Dendritic cell treated with granulocyte-macrophage colony-stimulating factor and Interleukin-4, amounts not matched to agents 40 ng/mL and 50 ng/mL, for 4 days (primary cell): ENCODE results near the gene TEPSIN.

Source experiments
- H3K27ac Mint-ChIP-seq: one replicate; pipeline ENCODE4 v1.8.0; 2022; ENCODE audit warnings: mild to moderate bottlenecking, mixed read lengths
- H3K27me3 Mint-ChIP-seq: one replicate; pipeline ENCODE4 v1.8.0; 2022; ENCODE audit warnings: mild to moderate bottlenecking, mixed read lengths
- H3K36me3 Mint-ChIP-seq: one replicate; pipeline ENCODE4 v1.8.0; 2022; ENCODE audit warnings: low read depth, mixed read lengths
- H3K4me1 Mint-ChIP-seq: one replicate; pipeline ENCODE4 v1.8.0; 2022; ENCODE audit warnings: low read depth, mixed read lengths
- H3K4me3 Mint-ChIP-seq: one replicate; pipeline ENCODE4 v1.8.0; 2022; ENCODE audit warnings: mild to moderate bottlenecking, moderate library complexity, mixed read lengths
- H3K9me3 Mint-ChIP-seq: one replicate; pipeline ENCODE4 v1.8.0; 2022; ENCODE audit warnings: mixed read lengths
- intact Hi-C: fragments of 100-400 bp; cut with micrococcal nuclease; formaldehyde crosslinking; loops from one replicate; pipeline ENCODE4 v1.15.0; 2022

TEPSIN gene, protein sequence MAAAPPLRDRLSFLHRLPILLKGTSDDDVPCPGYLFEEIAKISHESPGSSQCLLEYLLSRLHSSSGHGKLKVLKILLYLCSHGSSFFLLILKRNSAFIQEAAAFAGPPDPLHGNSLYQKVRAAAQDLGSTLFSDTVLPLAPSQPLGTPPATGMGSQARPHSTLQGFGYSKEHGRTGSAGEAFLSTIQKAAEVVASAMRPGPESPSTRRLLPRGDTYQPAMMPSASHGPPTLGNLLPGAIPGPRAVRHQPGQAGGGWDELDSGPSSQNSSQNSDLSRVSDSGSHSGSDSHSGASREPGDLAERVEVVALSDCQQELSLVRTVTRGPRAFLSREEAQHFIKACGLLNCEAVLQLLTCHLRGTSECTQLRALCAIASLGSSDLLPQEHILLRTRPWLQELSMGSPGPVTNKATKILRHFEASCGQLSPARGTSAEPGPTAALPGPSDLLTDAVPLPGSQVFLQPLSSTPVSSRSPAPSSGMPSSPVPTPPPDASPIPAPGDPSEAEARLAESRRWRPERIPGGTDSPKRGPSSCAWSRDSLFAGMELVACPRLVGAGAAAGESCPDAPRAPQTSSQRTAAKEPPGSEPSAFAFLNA

DNA sequence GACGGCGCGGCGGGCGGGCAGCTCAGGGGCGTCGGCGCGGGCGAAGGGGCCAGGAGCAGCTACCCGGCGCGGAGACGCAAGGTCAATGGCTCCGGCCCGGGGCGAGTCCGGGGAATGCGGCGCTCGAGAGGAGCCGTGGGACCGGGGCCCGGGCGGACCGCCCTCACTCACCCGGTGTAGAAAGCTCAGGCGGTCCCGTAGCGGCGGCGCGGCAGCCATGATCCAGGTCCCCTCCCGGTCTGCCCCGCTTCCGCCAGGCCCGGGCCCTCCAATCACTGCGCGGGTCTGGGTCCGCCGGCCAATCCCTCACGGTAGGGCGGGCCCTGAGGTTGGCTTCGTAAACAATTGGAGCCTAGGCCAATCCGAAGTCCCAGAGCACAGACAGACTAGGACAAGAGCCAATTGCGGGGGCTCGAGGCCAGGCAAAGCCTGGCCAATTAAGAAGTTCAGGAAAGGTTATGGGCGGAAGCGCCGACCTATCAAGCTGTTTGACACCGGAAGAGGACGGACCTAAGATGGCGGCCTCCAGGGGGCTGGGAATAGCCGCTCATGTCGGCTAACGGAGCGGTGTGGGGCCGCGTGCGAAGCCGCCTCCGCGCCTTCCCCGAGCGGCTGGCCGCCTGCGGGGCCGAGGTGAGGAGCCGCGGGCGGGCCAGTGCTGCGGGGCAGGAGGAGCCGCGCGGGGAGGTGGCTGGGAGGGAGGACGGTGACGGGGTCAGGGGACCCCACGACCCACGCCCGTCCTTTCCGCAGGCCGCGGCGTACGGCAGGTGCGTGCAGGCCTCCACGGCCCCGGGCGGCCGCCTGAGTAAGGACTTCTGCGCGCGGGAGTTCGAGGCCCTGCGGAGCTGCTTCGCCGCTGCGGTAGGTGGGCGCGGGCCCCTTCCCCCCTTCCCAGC is at the start of gene TEPSIN, which contains the start of gene NDUFAF8:
Gene TEPSIN, minus strand, starts transcription at position 241 of the 899 bp plus-strand sequence. Its CDS starts 22 bp downstream, at position 219.
Gene NDUFAF8, plus strand, starts transcription at position 504 of the 899 bp plus-strand sequence. Its CDS starts 46 bp downstream, at position 550.
- H3K27me3 Mint-ChIP-seq = no peaks in the 10 kb centered on the region
- H3K36me3 Mint-ChIP-seq = peaks cover 72% of the 10 kb centered on the region
- H3K4me1 Mint-ChIP-seq = peaks cover 62% of the 10 kb centered on the region
- H3K4me3 Mint-ChIP-seq = peak within 1 kb of the TSS; percentile 90
- H3K27ac Mint-ChIP-seq = peak within 1 kb of the TSS; percentile 81
- intact Hi-C loops = loop anchor here (2.0 kb wide), 2 partner anchors 16 to 90 kb away; partner anchors contain the start of gene CEP131
- no peaks in the 10 kb centered on the region for H3K9me3 Mint-ChIP-seq

DNA sequence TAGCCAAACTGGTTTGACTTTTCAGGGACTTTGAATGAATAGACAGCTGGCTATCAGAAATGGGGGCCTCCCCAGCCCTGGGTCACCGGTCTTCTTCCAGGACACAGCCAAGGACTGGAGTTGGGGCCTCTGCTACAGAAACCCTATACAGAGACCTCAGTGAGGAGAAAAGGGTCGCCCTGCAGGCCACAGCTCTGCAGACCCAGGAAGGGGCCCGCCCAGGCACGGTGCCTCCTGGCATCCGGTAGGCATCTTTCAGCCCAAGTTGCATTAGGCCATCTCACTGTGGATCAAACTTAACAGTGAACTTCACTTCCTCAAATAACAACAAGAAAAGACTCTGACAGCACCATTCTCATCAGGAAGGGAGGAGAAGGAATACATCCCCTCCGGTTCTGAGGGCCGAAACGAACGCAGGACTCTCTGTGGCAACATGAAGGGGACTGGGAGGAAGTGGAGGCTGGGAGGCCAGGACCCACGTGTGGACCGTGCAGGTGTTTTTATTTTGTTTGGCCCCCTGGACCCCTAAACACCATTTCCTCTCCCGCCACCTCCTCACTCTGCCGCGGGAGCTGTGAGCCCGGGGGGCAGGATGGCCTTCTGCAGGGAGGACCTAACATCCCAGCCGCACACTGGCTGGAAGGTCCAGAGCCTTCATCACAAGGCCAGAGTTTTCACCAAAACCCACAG is 49.0 kb upstream of the TEPSIN start:
- Mint-ChIP-seq H3K36me3 (peaks cover 68% of the 10 kb centered on the region), H3K4me3 (no peak overlapping the region), H3K9me3 (no peaks in the 10 kb centered on the region), H3K4me1 (peaks cover 75% of the 10 kb centered on the region), H3K27me3 (no peaks in the 10 kb centered on the region), H3K27ac (peak overlapping the region; percentile 94)
- intact Hi-C loops = no loop called here

DNA sequence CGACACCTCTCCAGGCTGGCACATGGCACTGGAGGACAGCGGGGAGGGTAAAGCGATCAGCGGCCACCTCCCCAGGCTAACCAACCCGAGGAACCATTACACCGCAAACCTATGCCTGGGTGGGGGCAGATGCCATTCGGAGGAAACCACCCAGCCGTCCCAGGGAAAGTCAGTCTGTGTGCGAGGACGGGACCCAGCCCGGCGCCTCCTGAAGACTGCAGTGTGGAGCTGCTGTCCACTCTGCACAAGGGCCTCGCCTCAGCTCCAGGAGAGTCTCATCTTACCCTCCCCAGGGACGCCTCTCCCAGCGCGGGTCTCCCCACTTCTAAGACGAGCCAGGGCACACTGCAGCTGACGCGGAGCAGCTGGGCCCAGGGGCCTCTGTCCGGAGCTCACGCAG is 48.3 kb upstream of the TEPSIN start:
- peak overlapping the region; percentile 30 for H3K4me3 Mint-ChIP-seq
- intact Hi-C loops = no loop called here
- H3K36me3 Mint-ChIP-seq = peaks cover 75% of the 10 kb centered on the region
- H3K4me1 Mint-ChIP-seq = peaks cover 68% of the 10 kb centered on the region
- no peaks in the 10 kb centered on the region for H3K27me3 Mint-ChIP-seq
- H3K9me3 Mint-ChIP-seq = no peaks in the 10 kb centered on the region
- peak overlapping the region; percentile 94 for H3K27ac Mint-ChIP-seq

DNA sequence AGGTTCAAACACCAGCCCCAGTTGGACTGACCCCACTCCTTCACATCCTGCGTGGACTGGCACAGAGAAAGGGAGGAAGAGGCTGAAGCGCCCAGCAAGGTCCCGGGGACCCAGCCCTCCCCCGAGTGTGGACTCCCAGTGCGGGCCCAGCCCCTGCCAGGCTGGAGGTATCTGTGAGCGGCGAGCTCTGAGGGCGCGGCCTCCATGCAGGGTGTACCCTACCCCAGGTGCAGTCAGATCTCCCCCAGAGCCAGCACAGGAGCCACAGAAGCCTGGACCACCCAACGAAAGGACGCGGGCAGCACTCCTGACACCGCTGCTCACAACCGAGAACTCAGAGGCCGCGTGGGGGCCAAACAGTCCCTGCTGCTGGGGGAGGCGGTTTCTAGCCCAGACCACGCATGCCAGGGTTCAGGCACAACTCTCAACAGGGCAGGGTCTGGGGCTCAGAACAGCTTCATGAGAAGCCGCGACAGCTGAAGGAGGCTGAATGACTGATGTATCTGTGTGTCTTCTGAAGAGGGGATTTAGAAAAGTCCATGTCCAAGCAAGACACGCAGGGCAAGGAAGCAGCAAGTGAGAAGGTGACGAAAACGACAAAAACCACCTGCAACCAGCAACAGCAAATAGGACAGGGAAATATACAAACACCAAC is 47.8 kb upstream of the TEPSIN start:
- Mint-ChIP-seq H3K4me3 (peak overlapping the region; percentile 64), H3K27ac (peak overlapping the region; percentile 94), H3K4me1 (peaks cover 65% of the 10 kb centered on the region), H3K9me3 (no peaks in the 10 kb centered on the region), H3K36me3 (peaks cover 81% of the 10 kb centered on the region), H3K27me3 (no peaks in the 10 kb centered on the region)
- intact Hi-C loops = no loop called here

DNA sequence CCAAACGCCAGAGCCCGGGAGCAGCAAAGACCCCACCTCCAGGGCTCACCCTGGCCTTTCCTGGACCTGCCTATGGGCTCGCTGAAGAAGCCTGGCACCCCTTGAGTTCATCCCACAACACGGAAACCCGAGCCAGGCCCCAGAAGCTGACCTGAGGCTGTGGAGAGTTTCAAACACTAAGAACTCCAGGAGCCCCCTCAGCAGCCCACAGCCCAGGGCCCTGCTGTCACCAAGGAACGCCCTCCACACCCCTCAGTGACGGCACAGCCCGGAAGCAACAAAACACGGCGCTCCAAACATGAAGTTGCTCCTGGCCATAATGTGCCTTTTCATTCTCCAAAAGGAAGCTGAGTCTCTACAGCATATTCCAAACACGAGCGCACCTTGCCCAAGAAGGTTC is 47.0 kb upstream of the TEPSIN start:
- no peaks in the 10 kb centered on the region for H3K9me3 Mint-ChIP-seq
- peaks cover 85% of the 10 kb centered on the region for H3K36me3 Mint-ChIP-seq
- no peaks in the 10 kb centered on the region for H3K27me3 Mint-ChIP-seq
- peak overlapping the region; percentile 94 for H3K27ac Mint-ChIP-seq
- peak overlapping the region; percentile 64 for H3K4me3 Mint-ChIP-seq
- H3K4me1 Mint-ChIP-seq = peaks cover 58% of the 10 kb centered on the region
- intact Hi-C loops = no loop called here

DNA sequence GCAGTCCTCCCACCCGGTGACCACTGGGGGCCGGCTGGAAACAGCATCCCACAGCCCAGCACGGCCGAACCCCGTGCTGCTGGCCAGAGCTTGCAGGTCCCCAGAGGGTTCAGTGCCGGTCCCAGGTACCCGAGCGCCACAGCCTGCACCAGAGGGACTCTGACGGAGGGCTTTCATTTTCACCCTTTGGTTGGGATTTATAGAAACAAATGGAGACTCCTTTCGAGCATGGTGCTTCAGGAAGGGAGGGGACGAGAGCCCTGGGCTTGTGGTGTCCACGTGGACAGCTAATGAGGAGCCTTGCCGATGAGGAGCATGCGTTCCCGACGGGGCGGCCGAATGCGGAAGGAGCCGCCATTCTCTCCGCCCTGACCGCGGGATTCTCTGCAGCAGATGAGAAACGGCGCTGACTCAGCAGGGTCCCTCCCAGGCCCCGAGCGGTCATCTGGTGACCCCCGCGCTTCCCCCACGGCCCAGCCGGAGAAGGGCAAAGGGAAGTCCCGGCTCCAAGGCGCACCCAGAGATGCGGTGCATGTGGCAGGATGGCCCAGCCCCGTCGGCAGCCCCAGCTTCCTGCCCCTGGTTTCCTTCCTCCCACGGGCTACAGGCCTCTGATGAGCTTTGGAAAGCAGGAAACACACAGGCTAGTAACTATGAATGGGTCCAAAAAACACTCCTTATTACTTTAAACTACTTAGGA is 46.5 kb upstream of the TEPSIN start:
- H3K4me1 Mint-ChIP-seq = peaks cover 52% of the 10 kb centered on the region
- intact Hi-C loops = no loop called here
- H3K27ac Mint-ChIP-seq = peak overlapping the region; percentile 94
- H3K4me3 Mint-ChIP-seq = peak overlapping the region; percentile 64
- H3K36me3 Mint-ChIP-seq = peaks cover 85% of the 10 kb centered on the region
- H3K27me3 Mint-ChIP-seq = no peaks in the 10 kb centered on the region
- no peaks in the 10 kb centered on the region for H3K9me3 Mint-ChIP-seq

DNA sequence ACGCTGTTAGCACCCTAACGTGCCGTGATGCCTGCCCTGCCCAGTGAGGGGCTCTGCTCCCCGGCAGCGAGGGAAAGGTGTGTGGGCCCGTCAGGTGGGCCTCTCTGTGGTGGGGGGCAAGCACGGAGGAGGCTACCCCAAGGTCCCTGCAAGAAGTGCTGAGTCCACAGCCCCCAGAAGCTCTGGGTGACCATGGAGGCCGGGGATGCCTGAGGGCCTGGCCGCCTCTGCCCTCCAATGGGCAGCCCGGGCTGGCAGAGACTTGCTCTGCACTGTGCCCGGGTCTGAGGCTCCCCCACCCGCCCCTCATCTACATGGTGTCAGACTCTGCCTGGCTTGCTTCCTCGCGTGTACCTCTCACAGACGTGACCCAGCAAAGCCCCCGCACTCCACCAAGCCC is 44.0 kb upstream of the TEPSIN start:
- peaks cover 87% of the 10 kb centered on the region for H3K36me3 Mint-ChIP-seq
- H3K4me3 Mint-ChIP-seq = no peak overlapping the region
- no peaks in the 10 kb centered on the region for H3K27me3 Mint-ChIP-seq
- intact Hi-C loops = no loop called here
- H3K4me1 Mint-ChIP-seq = peaks cover 35% of the 10 kb centered on the region
- no peak overlapping the region for H3K27ac Mint-ChIP-seq
- H3K9me3 Mint-ChIP-seq = no peaks in the 10 kb centered on the region

DNA sequence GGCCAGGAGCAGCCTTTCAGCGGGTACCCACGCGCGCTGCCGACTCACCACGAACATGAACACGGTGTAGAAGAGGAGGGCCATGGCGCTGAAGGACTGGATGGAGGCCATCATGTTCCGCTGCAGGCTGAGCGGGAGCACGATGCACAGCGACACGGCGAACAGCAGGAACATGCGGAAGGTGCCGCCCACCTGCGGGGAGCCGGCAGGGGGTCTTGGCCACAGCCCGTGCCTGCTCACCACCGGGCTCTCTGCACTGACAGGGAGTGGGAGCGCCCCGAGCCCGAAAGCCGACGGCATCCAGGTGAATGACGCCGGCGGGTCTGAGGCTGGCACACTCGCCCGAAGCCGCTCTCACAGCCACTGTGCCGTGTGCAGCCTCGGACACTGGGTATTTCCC is 43.3 kb upstream of the TEPSIN start:
- no peak overlapping the region for H3K4me3 Mint-ChIP-seq
- intact Hi-C loops = no loop called here
- no peaks in the 10 kb centered on the region for H3K9me3 Mint-ChIP-seq
- peaks cover 28% of the 10 kb centered on the region for H3K4me1 Mint-ChIP-seq
- peaks cover 87% of the 10 kb centered on the region for H3K36me3 Mint-ChIP-seq
- H3K27ac Mint-ChIP-seq = no peak overlapping the region
- H3K27me3 Mint-ChIP-seq = no peaks in the 10 kb centered on the region

DNA sequence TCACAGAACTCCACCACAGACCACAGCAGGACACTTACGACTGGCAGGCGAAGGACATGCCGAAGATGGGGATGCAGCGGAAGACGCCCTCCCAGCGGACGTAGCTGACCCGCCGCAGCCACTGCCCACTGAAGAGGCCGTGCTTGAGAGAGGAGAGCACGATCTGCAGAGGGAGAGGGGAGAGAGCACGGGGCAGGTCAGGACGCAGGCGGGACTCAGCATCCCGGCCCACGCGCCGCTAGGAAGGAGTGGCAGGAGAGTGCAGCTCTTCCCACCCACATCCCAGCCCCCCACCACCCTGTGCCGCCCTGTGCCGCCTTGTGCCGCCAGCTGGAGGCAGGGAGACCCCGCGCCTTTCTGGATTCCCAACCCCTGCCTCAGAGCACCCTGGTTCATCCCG is 41.7 kb upstream of the TEPSIN start:
- H3K4me1 Mint-ChIP-seq = peaks cover 12% of the 10 kb centered on the region
- H3K27me3 Mint-ChIP-seq = no peaks in the 10 kb centered on the region
- intact Hi-C loops = no loop called here
- no peak overlapping the region for H3K4me3 Mint-ChIP-seq
- H3K9me3 Mint-ChIP-seq = no peaks in the 10 kb centered on the region
- peaks cover 91% of the 10 kb centered on the region for H3K36me3 Mint-ChIP-seq
- no peak overlapping the region for H3K27ac Mint-ChIP-seq

DNA sequence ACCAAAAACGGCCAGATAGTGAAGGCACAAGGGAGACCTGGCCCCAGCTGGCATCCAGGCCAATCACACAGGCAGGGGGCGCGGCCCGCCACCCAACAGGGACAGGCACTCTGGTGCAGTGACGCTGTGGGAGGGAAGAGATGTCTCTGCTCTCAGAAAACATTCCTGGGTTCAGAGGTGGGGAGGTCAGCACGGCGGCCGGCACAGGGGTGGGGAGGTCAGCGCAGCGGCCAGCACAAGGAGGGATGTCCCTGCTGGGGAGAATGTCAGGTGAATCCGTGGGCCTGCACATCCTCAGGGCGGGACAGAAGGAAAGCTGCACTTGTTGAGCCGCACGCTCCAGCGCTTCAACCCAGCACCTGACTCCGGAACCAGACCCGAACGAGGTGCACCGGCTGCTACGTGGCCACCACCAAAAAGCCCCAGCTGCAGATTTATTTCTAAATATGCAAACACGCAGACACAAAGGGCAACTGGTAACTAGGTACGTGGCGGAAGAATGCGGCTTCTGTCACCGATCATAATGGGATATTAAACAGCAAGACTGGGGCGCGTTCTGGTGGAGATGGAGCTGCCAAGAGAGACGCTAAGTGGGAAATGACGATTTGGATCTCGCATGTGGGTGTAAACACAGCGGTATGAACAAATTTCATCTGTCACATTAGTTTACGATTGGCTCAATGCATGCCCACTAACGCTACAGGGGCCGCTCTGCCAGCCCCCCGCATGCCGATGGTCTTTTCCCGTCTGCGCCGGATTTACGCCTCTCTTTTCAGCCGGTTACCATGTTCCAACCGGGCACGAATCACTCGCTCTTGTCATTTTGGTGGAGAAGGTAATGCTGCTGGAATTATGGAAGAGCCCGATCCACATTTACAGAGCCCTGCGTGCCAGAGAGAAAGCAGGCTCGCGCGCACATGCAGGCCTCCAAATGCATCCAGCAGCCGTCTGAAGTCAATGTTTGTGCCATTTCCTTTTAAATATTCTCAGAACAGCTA is 40.7 kb upstream of the TEPSIN start:
- Mint-ChIP-seq H3K27me3 (no peaks in the 10 kb centered on the region), H3K4me1 (peaks cover 2% of the 10 kb centered on the region), H3K4me3 (no peak overlapping the region), H3K36me3 (peaks cover 100% of the 10 kb centered on the region), H3K27ac (no peak overlapping the region), H3K9me3 (no peaks in the 10 kb centered on the region)
- intact Hi-C loops = no loop called here

DNA sequence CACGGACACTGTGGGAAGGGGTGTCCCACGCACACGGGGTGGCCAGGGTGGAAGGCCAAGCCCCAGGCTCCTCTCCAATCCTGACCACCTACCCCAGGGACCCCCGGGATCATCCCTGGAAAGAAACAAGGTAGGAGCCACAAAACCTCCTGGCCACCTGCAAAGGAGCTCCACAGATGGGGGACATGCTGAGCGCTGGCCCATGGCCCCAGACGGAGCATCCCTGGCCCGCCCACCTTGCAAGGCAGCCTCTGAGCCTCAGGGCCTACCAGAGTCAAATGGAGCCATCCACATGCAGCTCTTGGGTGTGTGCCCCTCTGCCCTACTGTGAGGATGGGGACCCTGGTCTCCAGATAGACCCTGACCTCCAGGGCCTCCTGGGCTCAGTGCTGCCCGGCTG is 40.0 kb upstream of the TEPSIN start:
- Mint-ChIP-seq H3K9me3 (no peaks in the 10 kb centered on the region), H3K27me3 (no peaks in the 10 kb centered on the region), H3K27ac (no peak overlapping the region), H3K4me3 (no peak overlapping the region), H3K4me1 (peaks cover under 1% of the 10 kb centered on the region), H3K36me3 (peaks cover 100% of the 10 kb centered on the region)
- intact Hi-C loops = no loop called here
